ENCODE results near the gene LILRB4. TPM values are rescaled to one million over a fixed set of nuclear protein-coding genes. Genes with fewer than 3 reads are reported as not detected.
"Not testable (repeated sequence)": the region's sequence is repeated elsewhere in the genome, so short reads cannot be mapped to it uniquely, and the experiment has no call there.

LILRB4 gene
- total RNA-seq (2014; rRNA removed; shearing (Covaris generic)) = not detected in 2 replicates

DNA sequence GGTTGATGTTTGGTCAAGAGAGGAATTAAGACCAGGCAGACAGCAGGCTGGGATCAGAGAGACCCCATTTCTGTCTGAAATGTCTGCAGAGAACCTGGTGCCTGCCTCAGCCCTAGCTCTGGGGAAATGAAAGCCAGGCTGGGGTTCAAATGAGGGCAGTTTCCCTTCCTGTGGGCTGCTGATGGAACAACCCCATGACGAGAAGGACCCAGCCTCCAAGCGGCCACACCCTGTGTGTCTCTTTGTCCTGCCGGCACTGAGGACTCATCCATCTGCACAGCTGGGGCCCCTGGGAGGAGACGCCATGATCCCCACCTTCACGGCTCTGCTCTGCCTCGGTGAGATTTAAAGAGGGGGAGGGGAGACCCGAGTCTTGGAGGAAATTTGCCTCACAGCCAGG lies at the start of gene LILRB4:
Gene LILRB4 (plus strand): TSS at position 256 of the 400 bp plus-strand sequence. CDS start 49 bp downstream, at position 305.
- no peak for DNase-seq (ENCODE audit: low read depth)

DNA sequence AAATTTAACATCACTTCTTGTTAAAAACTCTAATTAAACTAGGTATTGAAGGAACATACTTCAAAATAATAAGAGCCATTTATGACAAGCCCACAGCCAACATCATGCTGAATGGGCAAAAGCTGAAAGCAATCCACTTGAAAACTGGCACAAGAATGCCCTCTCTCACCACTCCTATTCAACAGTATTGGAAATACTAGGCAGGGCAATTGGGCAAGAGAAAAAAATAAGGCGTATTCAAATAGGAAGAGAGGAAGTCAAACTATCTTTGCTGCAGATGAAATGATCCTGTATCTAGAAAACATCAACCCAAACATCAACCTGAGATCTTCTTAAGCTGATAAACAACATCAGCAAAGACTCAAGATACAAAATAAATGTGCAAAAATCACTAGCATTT lies 48.1 kb upstream of the LILRB4 start:
- no peak for DNase-seq (ENCODE audit: low read depth)

DNA sequence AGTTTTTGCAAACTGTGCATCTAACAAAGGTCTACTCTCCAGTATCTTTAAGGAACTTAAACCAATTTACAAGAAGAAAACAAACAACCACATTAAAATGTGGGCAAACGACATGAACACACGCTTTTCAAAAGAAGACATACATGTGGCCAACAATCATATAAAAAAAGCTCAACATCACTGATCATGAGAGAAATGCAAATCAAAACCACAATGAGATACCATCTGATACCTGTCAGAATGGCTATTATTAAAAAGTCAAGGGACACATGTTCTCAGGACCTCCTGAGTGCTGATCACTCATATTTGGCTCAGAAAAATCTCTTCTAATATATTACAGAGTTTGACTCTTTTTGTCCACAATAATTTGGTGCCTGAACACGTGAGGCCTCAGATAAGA lies 46.7 kb upstream of the LILRB4 start:
- DNase-seq (ENCODE audit: low read depth) = no peak

DNA sequence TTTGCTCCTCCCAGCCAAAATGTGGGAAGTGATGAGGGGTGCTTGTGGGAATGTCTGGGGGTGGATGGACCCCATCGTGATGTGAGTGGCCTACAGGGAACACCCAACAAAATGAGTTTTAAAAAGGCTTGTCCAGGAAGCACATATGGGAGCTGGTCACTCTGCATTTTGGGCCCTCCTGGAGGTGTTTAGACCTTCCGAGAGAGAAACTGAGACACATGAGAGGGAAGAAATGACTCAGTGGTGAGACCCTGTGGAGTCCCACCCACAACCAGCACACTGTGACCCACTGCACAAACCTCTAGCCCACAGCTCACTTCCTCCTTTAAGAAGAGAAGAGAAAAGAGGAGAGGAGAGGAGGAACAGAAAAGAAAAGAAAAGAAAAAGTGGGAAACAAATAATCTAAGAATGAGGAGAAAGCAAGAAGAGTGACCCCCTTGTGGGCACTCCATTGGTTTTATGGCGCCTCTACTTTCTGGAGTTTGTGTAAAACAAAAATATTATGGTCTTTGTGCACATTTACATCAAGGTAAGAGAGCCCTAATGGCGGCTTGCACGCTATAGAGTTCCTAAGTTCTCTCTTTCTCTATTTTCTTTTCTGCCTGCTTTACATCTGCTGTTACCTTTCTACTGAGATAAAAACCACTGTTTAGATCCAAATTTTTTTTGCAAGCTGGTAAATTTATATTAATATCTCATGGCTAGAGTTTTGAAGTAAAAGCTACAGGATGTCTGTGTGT lies 45.8 kb upstream of the LILRB4 start:
- no peak for DNase-seq (ENCODE audit: low read depth)

DNA sequence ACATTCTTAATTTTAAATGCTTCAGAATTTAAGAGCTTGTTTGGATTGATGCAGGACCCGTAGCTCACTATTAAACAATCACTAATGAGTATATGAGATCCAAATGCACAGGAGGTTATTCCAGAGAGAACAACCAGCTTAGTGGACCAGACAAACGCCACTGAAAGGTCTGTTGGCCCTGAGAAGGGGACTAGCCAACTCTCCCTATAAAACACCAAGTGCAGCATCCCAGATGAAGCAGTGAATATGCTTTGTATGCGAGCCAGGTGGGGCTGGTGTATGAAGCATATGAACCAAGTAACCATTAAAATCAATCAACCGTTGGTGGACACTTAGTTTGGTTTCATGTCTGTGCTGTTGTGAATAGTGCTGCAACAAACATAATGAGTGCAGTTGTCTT lies 42.3 kb upstream of the LILRB4 start:
- no peak for DNase-seq (ENCODE audit: low read depth)

- no peak for DNase-seq (ENCODE audit: low read depth)
These were observed 40.4 kb upstream of the LILRB4 start for GRCh38 chr19:54622431-54622830.

DNA sequence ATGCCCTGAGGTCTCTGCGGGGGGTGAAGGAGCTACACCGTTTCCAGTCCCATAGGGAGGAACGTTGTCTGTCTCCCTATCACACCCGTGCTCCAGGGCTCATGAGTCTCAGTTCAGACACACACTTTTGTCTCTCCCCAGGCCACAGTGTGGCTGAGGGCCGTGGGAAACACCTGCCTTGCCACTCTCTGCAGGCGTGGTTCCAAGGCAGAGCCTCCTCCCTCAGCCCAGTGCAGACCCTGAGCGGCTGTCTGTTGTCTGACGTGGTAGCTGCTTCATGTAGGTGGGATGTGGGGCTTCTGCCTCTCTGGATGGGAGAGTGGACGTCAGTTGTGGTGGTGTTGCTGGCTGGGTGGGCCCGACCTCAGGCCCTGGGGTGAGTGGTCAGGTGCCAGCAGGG lies 38.6 kb upstream of the LILRB4 start:
- not testable (repeated sequence) for DNase-seq (ENCODE audit: low read depth)

GRCh38 chr19:54624934-54625730 lies 37.7 kb upstream of the LILRB4 start:
- DNase-seq (ENCODE audit: low read depth) = not testable (repeated sequence)

GRCh38 chr19:54626757-54627156 lies 36.0 kb upstream of the LILRB4 start:
- no peak for DNase-seq (ENCODE audit: low read depth)

DNA sequence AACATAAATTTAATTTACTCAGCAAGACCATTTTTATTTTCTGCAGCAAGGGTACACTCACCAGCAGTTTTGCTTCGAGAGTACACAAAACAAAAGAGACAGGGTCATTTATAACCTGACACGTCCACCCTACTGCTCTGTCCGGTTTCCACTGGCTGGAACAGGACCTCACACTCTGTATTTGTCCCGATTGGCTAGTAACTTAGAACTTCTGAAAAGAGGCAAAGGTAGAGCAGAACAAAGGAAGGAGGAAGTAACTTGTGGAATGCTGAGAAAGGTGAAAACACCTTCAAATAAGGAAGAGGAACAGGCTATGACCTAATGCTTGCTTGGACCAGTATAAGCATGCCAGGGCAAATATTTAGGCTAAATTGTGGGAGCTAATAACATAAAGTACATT lies 34.9 kb upstream of the LILRB4 start:
- DNase-seq (ENCODE audit: low read depth) = not testable (repeated sequence)

GRCh38 chr19:54630262-54630661 lies 32.5 kb upstream of the LILRB4 start, which contains the start of gene LILRB1:
Gene LILRB1, plus strand, starts transcription at chr19:54630484. Its CDS starts 590 bp downstream, at chr19:54631074.
- not testable (repeated sequence) for DNase-seq (ENCODE audit: low read depth)

- DNase-seq (ENCODE audit: low read depth) = no peak
These were observed 32.0 kb upstream of the LILRB4 start for GRCh38 chr19:54630782-54631181.

DNA sequence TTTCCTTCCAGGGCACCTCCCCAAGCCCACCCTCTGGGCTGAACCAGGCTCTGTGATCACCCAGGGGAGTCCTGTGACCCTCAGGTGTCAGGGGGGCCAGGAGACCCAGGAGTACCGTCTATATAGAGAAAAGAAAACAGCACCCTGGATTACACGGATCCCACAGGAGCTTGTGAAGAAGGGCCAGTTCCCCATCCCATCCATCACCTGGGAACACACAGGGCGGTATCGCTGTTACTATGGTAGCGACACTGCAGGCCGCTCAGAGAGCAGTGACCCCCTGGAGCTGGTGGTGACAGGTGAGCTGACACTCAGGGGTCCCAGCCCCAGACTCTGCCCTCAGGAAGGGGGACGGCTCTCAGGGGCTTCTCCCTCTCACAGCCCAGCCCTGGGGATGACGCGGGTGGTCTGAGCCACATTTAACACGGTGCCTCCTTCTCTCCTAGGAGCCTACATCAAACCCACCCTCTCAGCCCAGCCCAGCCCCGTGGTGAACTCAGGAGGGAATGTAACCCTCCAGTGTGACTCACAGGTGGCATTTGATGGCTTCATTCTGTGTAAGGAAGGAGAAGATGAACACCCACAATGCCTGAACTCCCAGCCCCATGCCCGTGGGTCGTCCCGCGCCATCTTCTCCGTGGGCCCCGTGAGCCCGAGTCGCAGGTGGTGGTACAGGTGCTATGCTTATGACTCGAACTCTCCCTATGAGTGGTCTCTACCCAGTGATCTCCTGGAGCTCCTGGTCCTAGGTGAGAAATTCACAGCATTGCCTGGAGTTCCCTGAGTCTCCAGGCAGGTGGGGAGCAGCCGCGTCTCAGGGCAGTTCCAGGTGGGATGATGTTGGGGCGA lies 31.1 kb upstream of the LILRB4 start:
- not testable (repeated sequence) for DNase-seq (ENCODE audit: low read depth)

DNA sequence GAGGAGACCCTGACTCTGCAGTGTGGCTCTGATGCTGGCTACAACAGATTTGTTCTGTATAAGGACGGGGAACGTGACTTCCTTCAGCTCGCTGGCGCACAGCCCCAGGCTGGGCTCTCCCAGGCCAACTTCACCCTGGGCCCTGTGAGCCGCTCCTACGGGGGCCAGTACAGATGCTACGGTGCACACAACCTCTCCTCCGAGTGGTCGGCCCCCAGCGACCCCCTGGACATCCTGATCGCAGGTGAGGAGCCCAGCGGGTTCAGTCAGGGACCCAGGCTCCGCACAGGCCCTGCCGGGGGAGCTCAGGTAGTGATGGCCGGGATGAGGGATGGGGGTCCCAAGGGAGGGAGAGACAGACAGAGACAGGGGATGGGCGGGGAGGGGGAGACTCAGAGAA lies 30.3 kb upstream of the LILRB4 start:
- DNase-seq (ENCODE audit: low read depth) = not testable (repeated sequence)

DNA sequence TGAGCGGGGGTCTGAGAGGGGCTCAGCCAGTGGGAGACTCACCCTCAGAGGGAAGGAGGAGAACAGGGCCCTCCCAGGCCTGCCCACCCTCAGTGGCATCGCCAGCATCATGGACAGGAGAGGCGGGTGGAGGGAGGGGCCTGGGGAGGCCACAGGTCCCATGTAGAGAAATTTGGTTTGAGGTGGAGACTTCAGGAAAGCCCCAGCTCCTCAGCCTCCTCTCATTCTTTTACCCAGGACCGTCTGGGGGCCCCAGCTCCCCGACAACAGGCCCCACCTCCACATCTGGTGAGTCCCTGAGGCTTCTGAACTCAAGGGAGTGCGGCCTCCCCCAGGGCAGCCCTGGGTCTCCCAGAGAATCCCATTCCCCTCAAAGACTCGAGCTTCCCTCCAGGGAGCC lies 29.4 kb upstream of the LILRB4 start:
- DNase-seq (ENCODE audit: low read depth) = no peak

DNA sequence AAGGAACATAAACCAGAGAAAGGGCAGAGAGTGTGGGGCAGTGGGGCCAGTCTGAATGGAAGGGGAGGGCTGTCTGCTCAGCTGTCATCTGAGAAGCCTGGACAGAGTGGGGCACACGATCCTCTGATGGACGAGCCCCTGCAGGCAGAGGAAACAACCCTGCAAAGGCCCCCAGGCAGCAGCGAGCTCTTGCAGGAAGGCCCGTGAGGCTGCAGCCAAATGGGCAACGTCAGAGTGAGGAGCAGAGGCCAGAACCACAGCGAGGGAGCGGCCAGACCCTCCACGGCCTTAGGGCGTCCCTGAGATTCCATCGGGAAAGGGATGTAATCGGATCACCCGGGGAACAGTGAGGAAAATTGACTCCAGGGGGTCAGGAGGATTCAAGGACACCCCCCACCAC lies 26.7 kb upstream of the LILRB4 start:
- DNase-seq (ENCODE audit: low read depth) = not testable (repeated sequence)

DNA sequence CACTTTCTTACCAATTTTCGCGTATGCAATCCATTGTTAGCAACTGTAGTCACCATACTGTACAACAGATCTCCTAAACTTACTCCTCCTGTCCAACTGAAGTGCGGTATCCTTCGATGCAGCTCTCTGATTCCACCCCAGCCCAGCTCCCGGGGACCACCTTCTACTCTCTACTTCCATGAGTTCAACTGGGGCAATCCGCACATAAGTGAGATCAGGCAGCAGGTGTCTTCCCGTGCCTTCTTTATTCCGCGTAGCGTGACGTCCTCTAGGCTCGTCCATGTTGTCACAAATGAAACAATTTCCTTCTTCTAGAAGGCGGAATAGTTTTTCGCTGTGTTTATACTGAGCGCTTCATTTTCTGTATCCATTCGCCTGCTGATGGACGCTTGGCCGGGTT lies 24.1 kb upstream of the LILRB4 start:
- no peak for DNase-seq (ENCODE audit: low read depth)

DNA sequence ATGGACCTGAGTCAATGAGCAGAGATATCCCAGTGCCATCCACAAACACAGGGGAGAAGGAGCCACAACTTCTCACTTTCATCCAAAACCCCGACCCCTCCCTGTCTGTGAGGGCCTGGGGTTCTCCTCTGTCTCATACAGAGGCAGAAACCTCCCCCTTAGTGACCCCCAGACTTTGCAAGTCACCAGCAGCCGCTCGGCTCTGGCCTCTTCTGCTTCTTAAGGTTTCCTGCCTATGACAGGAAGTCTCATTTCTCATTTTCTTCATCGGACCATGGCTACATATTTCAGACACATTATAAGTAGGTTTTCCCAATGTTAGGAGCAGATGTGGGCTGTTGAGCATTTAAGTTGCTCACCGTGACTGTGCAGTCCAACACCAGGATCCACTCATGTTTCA lies 19.8 kb upstream of the LILRB4 start:
- not testable (repeated sequence) for DNase-seq (ENCODE audit: low read depth)

DNA sequence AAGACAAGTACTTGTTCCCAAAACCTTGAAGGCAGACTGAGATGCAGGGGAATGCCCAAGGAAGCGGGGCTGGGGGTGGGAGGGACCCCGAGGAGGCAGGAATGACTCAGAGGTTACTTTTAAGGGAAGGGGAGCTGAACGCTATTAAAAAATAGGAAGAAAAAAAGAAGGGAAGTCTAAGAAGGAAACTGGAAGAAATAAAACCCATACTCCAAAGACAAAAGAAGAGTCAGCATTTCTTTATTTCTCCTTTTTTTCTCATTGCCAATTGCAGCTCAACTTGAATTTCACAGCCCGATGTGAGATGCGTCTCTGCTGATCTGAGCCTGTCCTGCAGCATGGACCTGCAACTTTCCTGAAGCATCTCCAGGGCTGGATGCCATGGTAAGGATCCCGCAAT lies 19.2 kb upstream of the LILRB4 start:
- not testable (repeated sequence) for DNase-seq (ENCODE audit: low read depth)

DNA sequence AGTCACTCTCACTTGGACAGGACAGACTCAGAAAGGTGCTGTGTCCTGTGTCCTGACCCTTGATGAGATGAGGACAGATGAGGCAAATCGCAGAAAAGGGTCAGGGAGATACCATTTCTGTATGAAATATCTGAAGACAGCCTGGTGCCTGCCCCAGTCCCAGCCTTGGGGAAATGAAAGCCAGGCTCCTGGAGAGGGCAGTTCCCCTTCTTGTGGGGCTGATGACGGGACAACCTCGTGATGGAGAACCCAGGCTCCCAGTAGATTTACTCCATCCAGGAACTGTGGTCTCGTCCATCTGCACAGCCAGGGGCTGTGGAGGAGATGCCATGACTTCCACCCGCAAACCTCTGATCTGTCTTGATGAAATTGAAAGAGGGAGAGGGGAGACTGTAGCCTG lies 18.7 kb upstream of the LILRB4 start:
- no peak for DNase-seq (ENCODE audit: low read depth)

GRCh38 chr19:54646331-54646841 lies 16.4 kb upstream of the LILRB4 start:
- no peak for DNase-seq (ENCODE audit: low read depth)

- DNase-seq (ENCODE audit: low read depth) = peak; percentile 3
These were observed 14.7 kb upstream of the LILRB4 start for GRCh38 chr19:54648129-54648528.
